ENCODE data around the gene RETNLB.
A peak's percentile ranks its signal among the peaks of the same experiment; 100 is the strongest.

Gene RETNLB, protein sequence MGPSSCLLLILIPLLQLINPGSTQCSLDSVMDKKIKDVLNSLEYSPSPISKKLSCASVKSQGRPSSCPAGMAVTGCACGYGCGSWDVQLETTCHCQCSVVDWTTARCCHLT

DNA sequence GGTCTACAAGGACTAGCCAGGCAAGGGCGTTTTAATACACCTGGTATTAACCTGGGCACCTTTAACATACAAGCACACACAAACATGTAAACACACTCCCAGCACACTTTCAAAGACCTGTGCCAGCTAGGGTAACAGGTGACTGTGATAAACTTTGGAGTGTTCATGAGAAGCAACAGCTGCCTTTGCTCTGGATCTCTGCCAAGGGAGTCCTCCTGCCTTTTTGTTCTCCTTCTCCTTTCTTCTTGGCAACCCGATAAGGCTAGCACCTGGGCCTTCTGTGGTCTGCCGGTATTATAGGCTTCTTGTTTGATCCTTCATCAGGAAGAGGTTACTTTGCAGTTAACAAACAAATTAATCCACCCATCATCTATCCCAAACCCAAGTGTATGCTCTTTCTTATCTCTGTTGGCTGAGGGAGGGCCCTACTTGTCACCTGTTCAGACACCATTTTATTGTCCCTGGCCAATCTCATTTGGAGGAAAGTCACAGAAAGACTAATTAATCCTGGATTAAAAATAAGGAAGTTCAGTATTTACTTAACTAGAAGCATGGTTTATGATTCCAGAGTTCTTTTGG, at the start of gene RETNLB:
Gene RETNLB (minus strand): TSS at position 7 of the 579 bp plus-strand sequence. CDS start 225 bp downstream, outside the sequence.
- DNase-seq (ENCODE audit: low read depth): no peak
- TF ChIP-seq, protein P1, sequence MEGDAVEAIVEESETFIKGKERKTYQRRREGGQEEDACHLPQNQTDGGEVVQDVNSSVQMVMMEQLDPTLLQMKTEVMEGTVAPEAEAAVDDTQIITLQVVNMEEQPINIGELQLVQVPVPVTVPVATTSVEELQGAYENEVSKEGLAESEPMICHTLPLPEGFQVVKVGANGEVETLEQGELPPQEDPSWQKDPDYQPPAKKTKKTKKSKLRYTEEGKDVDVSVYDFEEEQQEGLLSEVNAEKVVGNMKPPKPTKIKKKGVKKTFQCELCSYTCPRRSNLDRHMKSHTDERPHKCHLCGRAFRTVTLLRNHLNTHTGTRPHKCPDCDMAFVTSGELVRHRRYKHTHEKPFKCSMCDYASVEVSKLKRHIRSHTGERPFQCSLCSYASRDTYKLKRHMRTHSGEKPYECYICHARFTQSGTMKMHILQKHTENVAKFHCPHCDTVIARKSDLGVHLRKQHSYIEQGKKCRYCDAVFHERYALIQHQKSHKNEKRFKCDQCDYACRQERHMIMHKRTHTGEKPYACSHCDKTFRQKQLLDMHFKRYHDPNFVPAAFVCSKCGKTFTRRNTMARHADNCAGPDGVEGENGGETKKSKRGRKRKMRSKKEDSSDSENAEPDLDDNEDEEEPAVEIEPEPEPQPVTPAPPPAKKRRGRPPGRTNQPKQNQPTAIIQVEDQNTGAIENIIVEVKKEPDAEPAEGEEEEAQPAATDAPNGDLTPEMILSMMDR (IDR thresholded peaks at IDR 0.05; ENCODE audit: low read depth, low read length, missing control alignments): no peak

DNA sequence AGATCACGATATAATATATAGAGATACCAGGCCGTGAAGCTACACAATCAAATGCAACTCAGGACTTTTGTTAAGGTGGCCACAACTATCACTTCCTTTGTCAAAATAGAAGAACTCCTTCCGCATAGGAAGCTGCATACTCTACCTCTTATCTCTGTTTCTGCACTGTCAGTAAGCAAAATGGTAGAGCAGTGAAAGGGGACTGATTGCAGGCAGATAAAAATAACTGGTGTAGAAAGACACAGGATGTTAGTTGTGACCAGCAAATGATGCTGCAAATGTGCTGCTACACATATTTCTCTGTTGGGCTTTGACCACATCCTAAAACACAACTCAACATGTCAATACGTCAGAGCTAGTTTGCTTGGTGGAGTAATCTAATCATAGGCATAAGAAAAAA, 49.1 kb upstream of the RETNLB start:
- TF ChIP-seq, protein P1 (IDR thresholded peaks at IDR 0.05; ENCODE audit: low read depth, low read length, missing control alignments): no peak
- DNase-seq (ENCODE audit: low read depth): no peak
- in situ Hi-C loops (cut with HindIII; ENCODE audit: low sequenced_read_pairs): no loop called here
- no peak overlapping the region for H3K4me3 ChIP-seq (ENCODE audit: low read depth, low read length)

More for the DNA sequence above, at the start of gene RETNLB:
- in situ Hi-C loops (cut with HindIII; ENCODE audit: low sequenced_read_pairs): no loop called here
- H3K4me3 ChIP-seq (ENCODE audit: low read depth, low read length): no peak within 1 kb of the TSS

DNA sequence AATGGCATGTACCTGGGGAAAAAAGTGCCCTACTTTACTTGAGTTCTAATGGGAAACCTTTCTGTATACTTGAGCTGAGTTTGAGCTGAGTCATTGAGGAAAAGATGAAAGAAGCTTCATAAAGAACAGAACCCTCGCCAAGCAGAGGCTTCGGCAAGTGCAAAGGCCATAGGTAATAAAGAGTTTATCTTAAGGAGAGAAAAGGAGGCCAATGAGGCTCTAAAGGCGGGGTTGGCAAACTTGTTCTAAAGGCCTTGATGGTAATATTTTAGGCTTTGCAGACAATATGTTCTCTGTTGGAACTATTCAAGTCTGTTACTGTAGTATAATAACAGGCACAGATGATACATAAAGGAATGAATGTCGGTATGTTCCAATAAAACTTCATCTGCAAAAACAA, 47.8 kb upstream of the RETNLB start:
- H3K4me3 ChIP-seq (ENCODE audit: low read depth, low read length): no peak overlapping the region
- in situ Hi-C loops (cut with HindIII; ENCODE audit: low sequenced_read_pairs): no loop called here
- DNase-seq (ENCODE audit: low read depth): no peak
- TF ChIP-seq, protein P1 (IDR thresholded peaks at IDR 0.05; ENCODE audit: low read depth, low read length, missing control alignments): no peak

DNA sequence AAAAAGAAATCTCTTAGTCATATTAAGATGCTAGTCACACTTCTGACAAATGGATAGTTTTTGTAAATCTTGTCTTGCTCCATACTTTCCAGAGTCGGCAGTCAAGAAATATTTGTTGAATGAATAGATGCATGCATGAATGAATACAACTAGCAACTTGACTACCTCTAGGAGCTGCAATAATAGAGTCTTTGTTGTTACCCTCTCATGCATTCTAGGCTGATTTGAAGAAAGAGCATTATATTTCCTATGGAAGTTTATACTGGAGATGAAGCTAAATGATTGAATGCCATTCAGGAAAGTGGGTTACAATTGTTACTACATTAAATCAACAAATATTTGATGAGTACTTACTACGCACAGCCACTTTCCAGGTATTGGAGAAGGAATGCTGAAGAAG, 47.2 kb upstream of the RETNLB start:
- in situ Hi-C loops (cut with HindIII; ENCODE audit: low sequenced_read_pairs): no loop called here
- H3K4me3 ChIP-seq (ENCODE audit: low read depth, low read length): no peak overlapping the region
- peak; percentile 1 for DNase-seq (ENCODE audit: low read depth)
- TF ChIP-seq, protein P1 (IDR thresholded peaks at IDR 0.05; ENCODE audit: low read depth, low read length, missing control alignments): no peak

DNA sequence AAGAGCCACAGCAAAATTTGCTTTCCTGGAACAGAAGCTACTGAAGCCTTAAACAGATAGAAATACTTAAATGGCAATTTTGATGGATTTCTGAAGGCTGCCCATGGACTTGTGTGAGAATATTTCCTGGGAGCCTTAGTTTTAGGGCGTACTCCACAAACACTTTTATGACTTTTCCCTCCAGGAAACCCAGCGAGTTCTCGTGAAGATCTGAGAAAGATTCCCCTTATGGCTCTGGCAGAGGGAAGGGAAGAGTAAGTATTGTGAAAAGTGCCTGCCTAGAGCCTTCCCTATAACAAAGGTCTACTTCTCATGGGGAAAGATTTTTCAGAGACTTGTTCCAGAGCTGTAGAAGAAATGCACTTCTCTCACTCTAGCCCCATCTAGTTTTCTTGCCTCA, 34.3 kb upstream of the RETNLB start:
- TF ChIP-seq, protein P1 (IDR thresholded peaks at IDR 0.05; ENCODE audit: low read depth, low read length, missing control alignments): no peak
- DNase-seq (ENCODE audit: low read depth): no peak
- in situ Hi-C loops (cut with HindIII; ENCODE audit: low sequenced_read_pairs): no loop called here
- no peak overlapping the region for H3K4me3 ChIP-seq (ENCODE audit: low read depth, low read length)

DNA sequence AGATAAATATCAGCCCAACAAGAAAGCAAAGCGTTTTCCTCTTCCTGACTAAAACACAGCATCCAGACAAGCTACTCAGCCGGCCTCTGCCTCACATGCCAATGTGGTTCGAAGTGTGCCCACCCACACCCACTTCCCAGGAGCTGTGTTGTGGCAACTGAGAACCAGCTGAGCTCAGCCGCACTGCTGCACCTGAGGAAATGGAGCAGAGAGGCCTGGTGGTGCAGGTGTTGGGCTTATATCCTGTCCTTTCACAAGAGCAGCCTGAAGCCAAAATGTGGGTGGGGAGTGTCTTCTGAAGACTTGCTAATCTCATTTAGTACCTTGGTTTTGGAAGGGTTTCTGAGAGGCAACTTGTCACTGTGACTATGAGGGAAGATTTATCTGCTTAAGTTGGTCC, 23.0 kb upstream of the RETNLB start:
- DNase-seq (ENCODE audit: low read depth): no peak
- no peak overlapping the region for H3K4me3 ChIP-seq (ENCODE audit: low read depth, low read length)
- TF ChIP-seq, protein P1 (IDR thresholded peaks at IDR 0.05; ENCODE audit: low read depth, low read length, missing control alignments): no peak
- in situ Hi-C loops (cut with HindIII; ENCODE audit: low sequenced_read_pairs): no loop called here

All from astrocyte of the cerebellum (primary cell).